Central memory CD8-positive, alpha-beta T cell (primary cell): Measurements from ENCODE around the gene INPP5F.

Source experiments
- ATAC-seq: fragments of 150-1000 bp; cut with Tn5 transposase; replicated peaks from 2 replicates; pipeline ENCODE4 v1.10.0; 2022; ENCODE audit warnings: mild to moderate bottlenecking, moderate FRiP score, moderate number of reproducible peaks; ENCODE audit not compliant: poor library complexity, severe bottlenecking; ENCODE audit errors: extremely low read depth
- DNase-seq, 2 donors: peaks; one replicate each; pipeline ENCODE4 v3.0.0; 2021; ENCODE audit warnings: low spot score in 2 of 2
- H3K27ac Mint-ChIP-seq: one replicate; pipeline ENCODE4 v1.8.0; 2022; ENCODE audit warnings: low read depth, mild to moderate bottlenecking, moderate library complexity, mixed read lengths
- H3K27me3 Mint-ChIP-seq: one replicate; pipeline ENCODE4 v1.8.0; 2022; ENCODE audit warnings: mixed read lengths
- H3K36me3 Mint-ChIP-seq: one replicate; pipeline ENCODE4 v1.8.0; 2022; ENCODE audit warnings: mild to moderate bottlenecking, moderate library complexity, mixed read lengths; ENCODE audit not compliant: insufficient read depth
- H3K4me1 Mint-ChIP-seq: one replicate; pipeline ENCODE4 v1.8.0; 2022; ENCODE audit warnings: mixed read lengths
- H3K4me3 Mint-ChIP-seq: one replicate; pipeline ENCODE4 v1.8.0; 2022; ENCODE audit warnings: mild to moderate bottlenecking, moderate library complexity, mixed read lengths
- H3K9me3 Mint-ChIP-seq: one replicate; pipeline ENCODE4 v1.8.0; 2022; ENCODE audit warnings: mixed read lengths

INPP5F gene

DNA sequence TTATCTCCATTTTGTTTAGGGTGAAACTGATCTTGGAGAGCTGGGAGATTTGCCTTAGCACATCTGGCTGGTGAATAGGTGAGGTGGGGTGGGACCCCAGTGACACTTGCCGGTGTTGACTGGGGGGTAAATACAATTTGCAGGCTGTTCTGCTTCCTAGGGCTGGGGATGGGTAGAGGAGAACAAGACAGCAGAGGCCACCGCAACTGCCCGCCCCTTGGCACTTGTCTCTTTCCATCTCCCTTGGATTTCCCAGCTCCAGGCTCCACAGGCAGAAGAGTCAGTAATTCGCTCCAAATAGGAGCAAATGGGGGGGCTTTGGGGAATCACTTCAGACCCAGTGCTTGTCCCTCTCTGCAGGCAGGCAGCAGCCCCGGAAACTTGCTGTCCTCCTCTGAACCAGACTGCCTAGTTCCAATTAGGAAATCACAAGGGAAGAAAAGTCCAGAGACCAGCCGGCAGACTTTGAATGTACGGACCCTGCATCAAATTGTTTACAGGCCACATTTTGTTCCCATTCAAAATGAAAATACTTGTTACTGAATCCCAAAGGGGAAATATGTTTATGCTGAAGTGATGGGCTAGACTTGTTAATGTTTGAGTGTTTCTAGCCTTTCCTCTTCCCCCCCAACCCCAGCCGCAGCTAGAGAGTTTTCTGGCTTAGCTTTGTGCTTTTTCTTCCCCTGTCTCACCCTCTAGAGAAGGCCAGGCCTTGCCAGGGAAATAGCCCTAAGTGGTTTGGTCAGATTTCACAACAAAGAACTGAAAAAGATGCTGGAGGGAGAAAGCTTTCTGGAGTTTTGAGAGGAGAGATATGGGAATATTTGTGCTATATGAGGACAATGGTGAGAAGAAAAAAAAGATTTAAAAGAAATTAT lies 10.0 kb upstream of the INPP5F start:
- H3K27ac Mint-ChIP-seq = no peak overlapping the region
- ATAC-seq (no peak), DNase-seq (no peak)
- no peak overlapping the region for H3K4me3 Mint-ChIP-seq
- no peaks in the 10 kb centered on the region for H3K36me3 Mint-ChIP-seq
- no peaks in the 10 kb centered on the region for H3K9me3 Mint-ChIP-seq
- no peaks in the 10 kb centered on the region for H3K4me1 Mint-ChIP-seq
- no peaks in the 10 kb centered on the region for H3K27me3 Mint-ChIP-seq

GRCh38 chr10:119723161-119723560 lies 2.7 kb upstream of the INPP5F start:
- no peaks in the 10 kb centered on the region for H3K36me3 Mint-ChIP-seq
- H3K27ac Mint-ChIP-seq = no peak overlapping the region
- H3K27me3 Mint-ChIP-seq = no peaks in the 10 kb centered on the region
- peaks cover 22% of the 10 kb centered on the region for H3K4me1 Mint-ChIP-seq
- no peak for DNase-seq
- ATAC-seq = no peak
- H3K4me3 Mint-ChIP-seq = no peak overlapping the region
- H3K9me3 Mint-ChIP-seq = no peaks in the 10 kb centered on the region

DNA sequence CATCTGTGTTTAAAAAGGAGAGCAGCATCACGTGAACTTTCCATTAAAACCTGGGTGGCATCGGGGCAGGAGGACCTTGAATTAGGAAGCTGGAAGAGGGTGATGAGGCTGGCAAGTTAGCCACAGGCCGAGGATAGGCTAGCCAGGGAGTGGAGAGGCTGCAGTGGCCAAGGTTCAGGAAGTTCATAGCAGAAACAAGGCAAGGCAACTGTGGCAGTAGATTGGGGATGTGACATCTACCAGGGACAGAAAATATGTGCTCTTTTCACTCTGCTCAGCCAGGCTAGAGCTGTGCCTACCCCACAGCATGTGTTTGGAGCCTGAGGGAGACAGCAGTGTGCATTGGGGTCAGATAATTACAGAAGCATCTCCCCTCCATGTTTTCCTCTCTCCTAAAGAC lies 2.2 kb upstream of the INPP5F start:
- Mint-ChIP-seq H3K27me3 (no peaks in the 10 kb centered on the region), H3K27ac (no peak overlapping the region), H3K4me1 (peaks cover 26% of the 10 kb centered on the region), H3K4me3 (no peak overlapping the region), H3K36me3 (no peaks in the 10 kb centered on the region), H3K9me3 (no peaks in the 10 kb centered on the region)
- ATAC-seq (no peak), DNase-seq (no peak)

DNA sequence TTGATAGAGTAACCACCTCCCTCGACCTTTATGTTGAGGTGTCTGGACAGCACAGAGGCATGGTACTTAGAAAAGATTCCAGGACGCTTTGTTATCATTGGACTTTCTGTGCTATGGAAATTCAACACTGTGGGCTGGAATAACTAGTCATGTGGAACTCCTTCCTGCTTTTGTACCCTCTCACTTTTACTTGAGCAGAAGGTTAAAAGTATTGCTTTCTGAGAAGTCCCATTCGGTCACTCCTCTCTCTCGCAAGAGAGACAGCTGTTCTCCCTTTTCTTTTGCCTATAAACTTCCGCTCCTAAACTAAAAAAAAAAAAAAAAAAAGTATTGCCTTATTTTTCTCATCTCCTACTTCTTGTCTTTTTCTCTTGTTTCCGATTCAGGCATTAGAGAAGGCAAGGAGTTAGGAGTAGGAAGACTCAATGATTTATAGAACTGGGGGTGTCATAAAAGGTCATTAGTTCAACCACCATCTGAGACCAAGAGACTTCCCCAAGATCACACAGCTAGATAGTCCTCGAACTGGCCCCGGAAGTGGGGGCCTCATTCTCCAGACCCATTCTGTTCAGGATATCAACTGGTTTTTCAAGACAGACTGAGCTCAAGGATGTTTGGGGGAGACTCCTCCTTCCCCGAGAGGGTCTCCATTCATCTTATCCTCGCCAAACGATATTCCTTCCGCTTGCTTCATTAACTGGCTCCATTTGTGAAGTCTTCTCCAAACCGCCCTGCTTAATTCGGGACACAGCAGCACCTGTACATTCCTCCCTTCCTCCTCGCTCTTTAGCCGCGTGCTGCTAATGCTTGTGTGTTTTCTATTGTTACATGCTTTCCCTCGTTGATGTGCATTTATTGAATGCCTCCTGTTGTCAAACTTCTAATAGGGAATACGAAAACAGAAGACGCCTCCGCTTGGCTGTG lies 995 bp upstream of the INPP5F start:
- Mint-ChIP-seq H3K4me1 (peaks cover 30% of the 10 kb centered on the region), H3K36me3 (no peaks in the 10 kb centered on the region), H3K27me3 (no peaks in the 10 kb centered on the region), H3K9me3 (no peaks in the 10 kb centered on the region), H3K27ac (no peak overlapping the region), H3K4me3 (peak overlapping the region; percentile 82)
- ATAC-seq = no peak
- no peak for DNase-seq

DNA sequence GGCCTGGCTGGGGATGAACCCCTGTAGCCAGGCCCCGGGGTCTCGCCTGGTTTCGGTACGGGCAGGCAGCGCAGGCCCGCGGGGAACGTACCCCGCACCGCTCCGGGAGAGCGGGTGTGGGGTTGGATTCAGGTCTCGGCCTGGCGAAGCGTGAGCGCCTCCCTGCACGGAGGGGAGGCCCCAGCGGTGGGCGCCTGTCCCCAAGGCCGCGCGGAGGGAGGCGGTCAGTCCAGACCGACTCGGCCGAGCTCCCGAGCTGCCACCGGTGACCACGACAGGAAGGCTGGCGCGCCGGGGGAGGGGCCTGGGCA lies 378 bp upstream of the INPP5F start:
- peak; percentile 37 for ATAC-seq

GRCh38 chr10:119726676-119727261 lies 919 bp downstream of the INPP5F start:
- DNase-seq (no peak), ATAC-seq (no peak)
- H3K4me1 Mint-ChIP-seq = peaks cover 30% of the 10 kb centered on the region
- H3K9me3 Mint-ChIP-seq = no peaks in the 10 kb centered on the region
- H3K27ac Mint-ChIP-seq = peak overlapping the region; percentile 71
- H3K36me3 Mint-ChIP-seq = peaks cover 2% of the 10 kb centered on the region
- no peaks in the 10 kb centered on the region for H3K27me3 Mint-ChIP-seq
- peak overlapping the region; percentile 82 for H3K4me3 Mint-ChIP-seq

More for the DNA sequence above, 378 bp upstream of the INPP5F start:
- Mint-ChIP-seq H3K27ac (no peak overlapping the region), H3K27me3 (no peaks in the 10 kb centered on the region), H3K4me3 (peak overlapping the region; percentile 82), H3K9me3 (no peaks in the 10 kb centered on the region), H3K4me1 (peaks cover 30% of the 10 kb centered on the region), H3K36me3 (peaks cover 2% of the 10 kb centered on the region)
- DNase-seq = no peak

DNA sequence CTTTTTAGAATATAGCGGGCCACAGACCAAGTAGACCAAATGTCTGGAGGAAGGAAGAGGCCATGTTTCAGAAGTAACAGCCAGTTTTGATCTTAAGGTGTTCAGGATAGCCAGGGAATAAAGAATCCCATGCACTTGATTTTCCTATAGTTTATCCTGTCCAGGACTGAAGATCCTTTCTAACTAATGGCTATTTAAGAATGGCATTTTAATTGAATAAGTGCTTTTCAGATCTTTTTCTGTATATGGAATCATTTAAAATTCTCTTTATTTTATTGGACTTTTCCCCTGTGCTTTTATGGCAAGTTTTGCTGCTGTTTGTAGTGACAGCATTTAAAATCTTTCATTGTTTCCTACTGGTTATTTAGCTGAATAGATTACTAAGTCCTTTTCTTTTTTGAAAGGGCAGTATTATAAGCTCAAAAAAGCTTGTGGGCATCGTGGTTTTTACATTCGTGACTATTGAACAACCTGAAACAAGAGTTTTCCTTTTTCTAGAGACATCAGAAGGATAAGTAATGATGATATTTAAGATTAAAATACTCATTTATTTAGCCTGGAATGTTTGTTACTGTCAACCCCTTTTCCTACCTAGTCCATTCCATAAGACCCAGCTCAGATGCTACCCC lies 2.4 kb downstream of the INPP5F start:
- Mint-ChIP-seq H3K36me3 (peaks cover 2% of the 10 kb centered on the region), H3K27ac (no peak overlapping the region), H3K4me3 (no peak overlapping the region), H3K27me3 (no peaks in the 10 kb centered on the region), H3K4me1 (peaks cover 34% of the 10 kb centered on the region), H3K9me3 (no peaks in the 10 kb centered on the region)
- ATAC-seq (no peak), DNase-seq (no peak)

GRCh38 chr10:119734396-119735332 lies 8.8 kb downstream of the INPP5F start:
- H3K27me3 Mint-ChIP-seq = no peaks in the 10 kb centered on the region
- peaks cover 19% of the 10 kb centered on the region for H3K4me1 Mint-ChIP-seq
- H3K4me3 Mint-ChIP-seq = no peak overlapping the region
- H3K27ac Mint-ChIP-seq = no peak overlapping the region
- peaks cover 2% of the 10 kb centered on the region for H3K36me3 Mint-ChIP-seq
- DNase-seq (no peak), ATAC-seq (no peak)
- no peaks in the 10 kb centered on the region for H3K9me3 Mint-ChIP-seq

DNA sequence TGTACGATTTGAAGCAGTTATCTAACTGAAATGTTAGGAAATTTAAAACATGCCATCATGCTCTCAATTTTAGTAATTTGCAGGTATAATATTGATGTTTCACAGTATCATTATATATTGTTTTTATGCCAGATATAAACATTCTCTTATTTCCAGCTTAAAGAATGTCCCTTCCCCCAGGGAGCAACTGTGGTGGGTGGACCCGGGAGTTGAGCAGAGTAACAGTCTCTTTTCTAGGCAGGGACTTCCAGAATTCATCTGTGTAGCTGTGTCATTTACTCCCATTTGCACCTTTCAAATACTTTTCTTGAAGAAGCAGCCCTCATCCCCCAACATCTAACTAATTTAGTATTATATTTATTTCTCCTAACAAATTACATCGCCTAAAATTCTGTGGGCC lies 9.6 kb downstream of the INPP5F start:
- ATAC-seq = no peak
- H3K27ac Mint-ChIP-seq = no peak overlapping the region
- H3K4me1 Mint-ChIP-seq = peaks cover 25% of the 10 kb centered on the region

DNA sequence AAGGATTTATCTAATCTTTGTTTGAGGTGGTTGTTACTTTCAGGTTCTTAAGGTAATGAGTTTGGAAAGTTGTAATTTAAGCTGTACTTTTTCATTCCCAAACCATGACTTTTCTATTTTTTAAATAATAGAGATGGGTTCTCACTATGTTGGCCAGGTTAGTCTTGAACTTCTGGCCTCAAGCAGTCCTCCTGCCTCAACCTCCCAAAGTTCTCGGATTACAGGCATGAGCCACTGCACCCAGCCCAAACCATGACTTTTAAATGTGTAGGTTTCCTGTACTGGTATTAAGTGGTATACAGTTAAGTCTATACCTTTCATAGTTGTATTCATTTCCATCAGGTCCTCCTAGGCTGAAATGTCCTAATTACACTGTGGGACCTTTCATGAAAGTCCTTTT lies 10.4 kb downstream of the INPP5F start:
- no peak overlapping the region for H3K27ac Mint-ChIP-seq
- H3K9me3 Mint-ChIP-seq = no peaks in the 10 kb centered on the region
- H3K4me3 Mint-ChIP-seq = no peak overlapping the region
- ATAC-seq = no peak
- no peaks in the 10 kb centered on the region for H3K36me3 Mint-ChIP-seq
- no peaks in the 10 kb centered on the region for H3K27me3 Mint-ChIP-seq
- H3K4me1 Mint-ChIP-seq = peaks cover 25% of the 10 kb centered on the region
- DNase-seq = no peak

More for the DNA sequence above, 9.6 kb downstream of the INPP5F start:
- no peaks in the 10 kb centered on the region for H3K27me3 Mint-ChIP-seq
- no peaks in the 10 kb centered on the region for H3K9me3 Mint-ChIP-seq
- H3K4me3 Mint-ChIP-seq = no peak overlapping the region
- no peak for DNase-seq
- no peaks in the 10 kb centered on the region for H3K36me3 Mint-ChIP-seq

DNA sequence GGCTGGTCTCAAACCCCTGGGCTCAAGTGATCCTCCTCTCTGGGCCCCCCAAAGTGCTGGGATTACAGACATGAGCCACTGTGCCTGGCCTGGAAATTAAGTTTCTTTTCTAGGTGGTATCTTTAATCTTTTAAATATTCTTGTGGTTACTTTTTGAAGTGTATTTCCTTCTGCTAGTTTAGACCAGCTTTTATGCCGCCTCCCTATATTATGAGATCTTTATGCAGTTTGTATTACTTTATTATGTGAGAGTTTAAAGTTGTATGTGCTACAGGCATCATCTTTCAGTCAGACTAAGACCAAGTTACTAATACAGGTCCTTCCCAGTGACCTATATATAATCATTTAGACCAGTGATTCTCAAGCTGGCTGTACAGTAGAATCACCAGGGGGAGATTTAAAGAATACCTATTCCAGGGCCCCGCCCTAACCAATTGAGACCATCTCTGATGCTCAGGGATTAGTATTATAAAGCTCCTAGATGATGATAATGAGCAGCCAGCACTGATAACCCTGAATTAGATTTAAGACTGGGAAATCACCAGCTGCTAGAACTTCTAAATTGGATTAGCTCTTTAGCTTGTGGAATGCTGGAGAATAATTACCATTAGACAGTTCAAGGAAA lies 11.3 kb downstream of the INPP5F start:
- no peaks in the 10 kb centered on the region for H3K36me3 Mint-ChIP-seq
- DNase-seq = no peak
- ATAC-seq = no peak
- H3K27me3 Mint-ChIP-seq = no peaks in the 10 kb centered on the region
- H3K27ac Mint-ChIP-seq = no peak overlapping the region
- H3K4me3 Mint-ChIP-seq = no peak overlapping the region
- no peaks in the 10 kb centered on the region for H3K9me3 Mint-ChIP-seq
- peaks cover 25% of the 10 kb centered on the region for H3K4me1 Mint-ChIP-seq
